Raji (cell line): ENCODE results near the gene MRPL11.

Source experiments
- POLR2A ChIP-seq: IDR thresholded peaks from 2 replicates; pipeline ENCODE4 v1.6.1; 2011; ENCODE audit warnings: low read depth, low read length, control low read depth; ENCODE audit not compliant: insufficient read depth

Gene MRPL11

GRCh38 chr11:66473167-66473566 is 34.5 kb upstream of the MRPL11 start:
- 0 out of 2 replicates have a peak, but pooled peaks have one; percentile 21 for TF ChIP-seq POLR2A

GRCh38 chr11:66472054-66472453 is 33.4 kb upstream of the MRPL11 start:
- TF ChIP-seq POLR2A: 0 out of 2 replicates have a peak, but pooled peaks have one; percentile 20

- no peak for TF ChIP-seq POLR2A
Measured at GRCh38 chr11:66471142-66471541, 32.5 kb upstream of the MRPL11 start.

- no peak for TF ChIP-seq POLR2A
Measured at GRCh38 chr11:66470015-66470414, 31.4 kb upstream of the MRPL11 start.

GRCh38 chr11:66469441-66469840 is 30.8 kb upstream of the MRPL11 start:
- no peak for TF ChIP-seq POLR2A

GRCh38 chr11:66468691-66469090 is 30.0 kb upstream of the MRPL11 start:
- TF ChIP-seq POLR2A: no peak

- no peak for TF ChIP-seq POLR2A
Measured at GRCh38 chr11:66467756-66468155, 29.1 kb upstream of the MRPL11 start.

GRCh38 chr11:66467034-66467659 is 28.5 kb upstream of the MRPL11 start:
- no peak; the same call in 1 of the 2 replicates for TF ChIP-seq POLR2A

- peak; percentile 51; the same call in 1 of the 2 replicates for TF ChIP-seq POLR2A
Measured at GRCh38 chr11:66466225-66467033, 27.8 kb upstream of the MRPL11 start, which contains the start of gene PELI3. Gene PELI3 (plus strand): TSS chr11:66466905. CDS start chr11:66468129, 1,224 bp downstream.

- no peak for TF ChIP-seq POLR2A
Measured at GRCh38 chr11:66465373-66466224, 27.0 kb upstream of the MRPL11 start.

GRCh38 chr11:66464916-66465315 is 26.3 kb upstream of the MRPL11 start:
- TF ChIP-seq POLR2A: no peak

- TF ChIP-seq POLR2A: no peak
Measured at GRCh38 chr11:66462911-66463310, 24.3 kb upstream of the MRPL11 start.

- no peak for TF ChIP-seq POLR2A
Measured at GRCh38 chr11:66462010-66462409, 23.4 kb upstream of the MRPL11 start.

GRCh38 chr11:66459138-66459778 is 20.6 kb upstream of the MRPL11 start:
- no peak for TF ChIP-seq POLR2A

GRCh38 chr11:66457826-66458225 is 19.2 kb upstream of the MRPL11 start:
- TF ChIP-seq POLR2A: no peak
